Effector memory CD8-positive, alpha-beta T cell (primary cell): ENCODE data around the gene KRTAP1-3.

Source experiments
- ATAC-seq: fragments of 150-1000 bp; cut with Tn5 transposase; replicated peaks from 2 replicates; pipeline ENCODE4 v1.10.0; 2021; ENCODE audit warnings: mild to moderate bottlenecking, moderate library complexity
- DNase-seq, 3 experiments: peaks; one replicate each; pipeline ENCODE4 v3.0.0; 2021
- H3K27ac Mint-ChIP-seq, 2 donors: one replicate each; pipeline ENCODE4 v1.8.0; 2022; ENCODE audit warnings: mild to moderate bottlenecking in 2 of 2, mixed read lengths in 2 of 2, moderate library complexity in 2 of 2
- H3K27me3 Mint-ChIP-seq, 2 donors: one replicate each; pipeline ENCODE4 v1.8.0; 2022; ENCODE audit warnings: mixed read lengths in 2 of 2
- H3K36me3 Mint-ChIP-seq: one replicate; pipeline ENCODE4 v1.8.0; 2022; ENCODE audit warnings: mild to moderate bottlenecking, moderate library complexity, mixed read lengths; ENCODE audit not compliant: insufficient read depth
- H3K4me1 Mint-ChIP-seq, 2 donors: one replicate each; pipeline ENCODE4 v1.8.0; 2022; ENCODE audit warnings: low read depth in 2 of 2, mixed read lengths in 2 of 2
- H3K4me3 Mint-ChIP-seq, 2 donors: one replicate each; pipeline ENCODE4 v1.8.0; 2022; ENCODE audit warnings: mild to moderate bottlenecking in 2 of 2, mixed read lengths in 2 of 2, moderate library complexity in 2 of 2
- H3K9me3 Mint-ChIP-seq, 2 donors: one replicate each; pipeline ENCODE4 v1.8.0; 2022; ENCODE audit warnings: mixed read lengths in 2 of 2

The KRTAP1-3 gene

DNA sequence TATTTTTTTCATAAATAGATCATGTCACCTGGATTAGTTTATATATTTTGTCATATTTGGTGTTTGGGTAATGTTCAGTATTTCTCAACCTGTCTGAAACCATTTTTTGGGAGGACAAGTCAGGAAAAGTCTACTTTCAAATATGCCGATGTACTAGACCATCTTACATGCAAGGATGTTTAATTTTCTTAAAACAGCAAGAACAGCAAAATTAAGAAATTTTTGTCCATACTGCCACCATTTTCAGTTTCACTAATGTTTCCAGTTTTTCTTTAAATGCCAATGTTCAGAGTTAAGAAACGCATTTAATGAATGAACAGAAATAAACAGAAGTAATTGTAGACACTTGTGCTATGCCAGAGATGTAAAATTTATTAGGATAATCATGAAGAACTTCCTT lies 41.6 kb downstream of the KRTAP1-3 start:
- H3K4me3 Mint-ChIP-seq: no peak overlapping the region
- H3K4me1 Mint-ChIP-seq: no peaks in the 10 kb centered on the region
- no peak overlapping the region for H3K27ac Mint-ChIP-seq
- no peaks in the 10 kb centered on the region for H3K36me3 Mint-ChIP-seq
- ATAC-seq (no peak), DNase-seq (no peak)
- H3K27me3 Mint-ChIP-seq: peaks cover 52 to 55% of the 10 kb centered on the region in 2 donors
- no peaks in the 10 kb centered on the region for H3K9me3 Mint-ChIP-seq

DNA sequence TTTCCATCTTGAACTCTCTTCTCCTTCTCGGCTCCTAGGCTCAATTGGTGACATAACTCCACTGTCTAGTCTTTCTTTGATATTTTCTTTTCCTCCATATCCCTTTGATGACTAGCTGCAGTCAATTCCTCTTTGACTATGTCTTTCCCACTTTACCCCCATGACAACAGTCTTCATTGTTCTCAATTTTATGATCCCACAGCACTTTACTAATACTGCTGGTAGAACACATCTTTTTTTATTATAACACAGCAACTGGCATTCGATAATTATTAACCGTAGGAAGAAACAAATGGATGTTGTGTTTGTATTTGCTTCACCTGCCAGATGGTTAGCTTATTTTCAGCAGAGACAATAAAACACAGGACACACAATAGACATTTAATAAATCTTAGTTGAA lies 42.0 kb downstream of the KRTAP1-3 start:
- no peaks in the 10 kb centered on the region for H3K4me1 Mint-ChIP-seq
- no peak for ATAC-seq
- no peaks in the 10 kb centered on the region for H3K9me3 Mint-ChIP-seq
- H3K4me3 Mint-ChIP-seq: no peak overlapping the region
- no peaks in the 10 kb centered on the region for H3K36me3 Mint-ChIP-seq
- H3K27ac Mint-ChIP-seq: no peak overlapping the region
- DNase-seq: no peak
- H3K27me3 Mint-ChIP-seq: peaks cover 51 to 55% of the 10 kb centered on the region in 2 donors

DNA sequence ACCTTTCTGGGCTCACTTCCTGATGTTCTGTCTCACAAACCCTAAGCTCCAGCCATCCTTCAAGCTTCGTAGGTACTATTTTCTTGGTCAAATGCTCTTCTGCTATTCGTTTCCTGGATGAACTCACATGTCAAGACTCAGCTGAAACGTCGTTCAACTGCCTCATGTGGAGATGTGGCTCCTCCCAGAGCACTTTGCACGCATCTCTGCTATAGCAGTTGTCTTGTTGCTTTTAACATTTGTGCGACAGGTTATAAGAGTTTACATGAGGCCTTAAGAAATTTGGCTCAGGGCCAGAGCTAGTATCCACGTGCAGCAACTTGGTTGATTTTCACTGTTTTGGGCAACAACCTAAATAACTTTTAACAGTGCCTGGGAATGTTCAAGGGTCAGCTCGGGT lies 47.8 kb downstream of the KRTAP1-3 start:
- Mint-ChIP-seq H3K27ac (no peak overlapping the region), H3K9me3 (no peaks in the 10 kb centered on the region), H3K27me3 (peaks cover 30 to 41% of the 10 kb centered on the region in 2 donors), H3K36me3 (no peaks in the 10 kb centered on the region), H3K4me3 (no peak overlapping the region), H3K4me1 (no peaks in the 10 kb centered on the region)
- DNase-seq (no peak), ATAC-seq (no peak)

DNA sequence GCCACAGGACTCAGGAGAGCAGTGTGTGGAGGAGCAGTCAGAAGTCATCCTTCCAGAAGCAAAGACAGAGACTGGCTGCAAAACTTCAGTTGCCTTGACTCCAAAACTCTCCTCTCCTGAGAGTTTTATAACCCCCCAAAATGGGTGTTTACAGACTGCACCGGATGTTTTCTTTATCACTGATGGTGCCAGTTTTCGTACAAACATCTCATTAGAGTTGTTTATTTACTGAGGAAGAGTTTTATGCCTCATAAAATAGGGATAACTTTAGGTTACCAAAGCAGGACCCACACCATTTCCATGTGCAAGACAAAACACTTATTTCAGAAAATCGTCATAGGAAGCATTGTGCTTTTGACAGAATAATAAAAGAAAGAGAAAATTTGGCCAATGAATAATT lies 50.4 kb downstream of the KRTAP1-3 start, which contains the start of gene KRT40:
KRT40 (minus strand) TSS at position 101 of the 400 bp plus-strand sequence; CDS start at position 48, 53 bp downstream.
- no peaks in the 10 kb centered on the region for H3K36me3 Mint-ChIP-seq
- ATAC-seq: no peak
- H3K27ac Mint-ChIP-seq: no peak within 1 kb of the TSS
- H3K4me1 Mint-ChIP-seq: no peaks in the 10 kb centered on the region
- peaks cover 33 to 62% of the 10 kb centered on the region in 2 donors for H3K27me3 Mint-ChIP-seq
- no peak within 1 kb of the TSS for H3K4me3 Mint-ChIP-seq
- no peaks in the 10 kb centered on the region for H3K9me3 Mint-ChIP-seq
- no peak for DNase-seq
